GM13976 (cell line): ENCODE results near the gene CFL1.

Experiments
- DNase-seq: peaks from one replicate; pipeline ENCODE4 v3.0.0; 2012; ENCODE audit warnings: low spot score
- in situ Hi-C: fragments of 300-500 bp; cut with MboI; formaldehyde crosslinking; loops from one replicate; pipeline ENCODE4 v1.12.0; 2022; ENCODE audit warnings: low sequenced_read_pairs, mixed read lengths, inconsistent platforms; ENCODE audit not compliant: unreplicated experiment
- TF ChIP-seq, protein P1 (sequence below): IDR thresholded peaks from 2 replicates; pipeline ENCODE4 v1.5.1; 2012; ENCODE audit warnings: borderline replicate concordance, mild to moderate bottlenecking; ENCODE audit not compliant: insufficient read depth; ENCODE audit errors: extremely low read depth, missing control alignments, control extremely low read depth

The CFL1 gene

DNA sequence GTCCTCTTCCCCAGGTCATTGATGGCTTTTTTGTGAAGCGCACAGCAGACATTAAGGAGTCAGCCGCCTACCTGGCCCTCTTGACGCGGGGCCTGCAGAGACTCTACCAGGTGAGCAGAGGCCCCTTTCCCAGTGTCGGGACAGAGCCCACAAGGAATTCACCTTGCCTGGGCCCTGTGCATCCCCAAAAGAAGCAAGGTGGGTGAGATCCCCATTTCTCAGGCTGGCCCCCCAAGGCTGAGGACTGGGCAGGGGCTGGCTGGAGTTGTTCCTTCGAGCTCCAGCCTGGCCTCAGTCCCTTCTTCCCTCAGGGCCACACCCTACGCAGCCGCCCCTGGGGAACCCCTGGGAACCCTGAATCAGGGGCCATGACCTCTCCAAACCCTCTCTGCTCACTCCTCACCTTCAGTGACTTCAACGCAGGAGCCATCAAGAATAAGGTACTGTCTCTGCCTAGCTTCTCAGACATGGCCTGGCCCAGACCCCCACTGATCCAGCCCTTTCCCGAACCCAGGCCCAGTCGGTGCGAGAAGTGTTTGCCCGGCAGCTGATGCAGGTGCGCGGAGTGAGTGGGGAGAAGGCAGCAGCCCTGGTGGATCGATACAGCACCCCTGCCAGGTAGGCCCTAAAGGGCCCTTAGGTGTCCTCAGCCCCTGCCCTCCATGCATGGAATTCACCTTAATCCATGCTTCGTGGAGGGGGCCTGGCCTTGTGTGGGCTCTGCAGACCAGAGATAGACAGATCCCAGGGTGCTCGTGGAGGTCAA lies 6.9 kb upstream of the CFL1 start:
- TF ChIP-seq, protein P1, sequence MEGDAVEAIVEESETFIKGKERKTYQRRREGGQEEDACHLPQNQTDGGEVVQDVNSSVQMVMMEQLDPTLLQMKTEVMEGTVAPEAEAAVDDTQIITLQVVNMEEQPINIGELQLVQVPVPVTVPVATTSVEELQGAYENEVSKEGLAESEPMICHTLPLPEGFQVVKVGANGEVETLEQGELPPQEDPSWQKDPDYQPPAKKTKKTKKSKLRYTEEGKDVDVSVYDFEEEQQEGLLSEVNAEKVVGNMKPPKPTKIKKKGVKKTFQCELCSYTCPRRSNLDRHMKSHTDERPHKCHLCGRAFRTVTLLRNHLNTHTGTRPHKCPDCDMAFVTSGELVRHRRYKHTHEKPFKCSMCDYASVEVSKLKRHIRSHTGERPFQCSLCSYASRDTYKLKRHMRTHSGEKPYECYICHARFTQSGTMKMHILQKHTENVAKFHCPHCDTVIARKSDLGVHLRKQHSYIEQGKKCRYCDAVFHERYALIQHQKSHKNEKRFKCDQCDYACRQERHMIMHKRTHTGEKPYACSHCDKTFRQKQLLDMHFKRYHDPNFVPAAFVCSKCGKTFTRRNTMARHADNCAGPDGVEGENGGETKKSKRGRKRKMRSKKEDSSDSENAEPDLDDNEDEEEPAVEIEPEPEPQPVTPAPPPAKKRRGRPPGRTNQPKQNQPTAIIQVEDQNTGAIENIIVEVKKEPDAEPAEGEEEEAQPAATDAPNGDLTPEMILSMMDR = no peak
- no peak for DNase-seq
- in situ Hi-C loops = no loop called here

DNA sequence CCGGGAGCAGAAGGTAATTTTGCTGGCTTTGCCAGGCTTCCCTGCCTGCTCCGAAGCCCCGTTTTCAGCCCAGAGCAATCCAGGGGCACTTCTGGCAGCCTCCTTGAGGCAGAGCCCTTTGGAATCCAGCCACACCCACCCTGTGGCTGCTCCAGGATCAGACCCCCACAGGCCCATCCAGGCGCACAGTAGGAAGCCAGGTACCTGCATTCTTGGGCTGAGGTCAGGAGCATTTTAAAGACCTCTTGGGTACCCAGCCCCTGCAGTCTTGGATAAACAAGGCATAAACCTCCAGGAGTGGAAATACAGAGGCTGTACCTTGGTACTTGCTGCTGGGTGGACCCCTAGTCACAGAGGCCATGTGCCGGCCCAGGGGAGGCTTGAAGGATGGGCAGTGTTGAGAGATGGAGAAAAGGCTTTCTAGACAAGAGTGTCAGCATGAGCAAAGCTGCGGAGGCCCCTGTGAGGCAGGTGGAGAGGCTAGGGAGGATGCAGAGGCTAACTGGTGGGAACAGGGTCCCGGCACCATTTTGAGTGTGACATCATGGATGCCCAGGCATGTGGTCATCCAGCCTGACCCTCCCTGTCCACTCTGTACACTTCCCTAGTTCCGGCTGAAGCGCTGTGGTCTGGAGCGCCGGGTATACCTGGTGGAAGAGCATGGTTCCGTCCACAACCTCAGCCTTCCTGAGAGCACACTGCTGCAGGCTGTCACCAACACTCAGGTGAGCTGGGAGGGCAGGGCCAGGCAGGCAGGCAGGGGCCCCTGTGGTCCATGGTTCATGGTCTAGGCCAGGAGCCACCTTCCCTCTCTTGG lies 6.1 kb upstream of the CFL1 start:
- TF ChIP-seq, protein P1 = no peak
- in situ Hi-C loops = no loop called here
- no peak for DNase-seq

DNA sequence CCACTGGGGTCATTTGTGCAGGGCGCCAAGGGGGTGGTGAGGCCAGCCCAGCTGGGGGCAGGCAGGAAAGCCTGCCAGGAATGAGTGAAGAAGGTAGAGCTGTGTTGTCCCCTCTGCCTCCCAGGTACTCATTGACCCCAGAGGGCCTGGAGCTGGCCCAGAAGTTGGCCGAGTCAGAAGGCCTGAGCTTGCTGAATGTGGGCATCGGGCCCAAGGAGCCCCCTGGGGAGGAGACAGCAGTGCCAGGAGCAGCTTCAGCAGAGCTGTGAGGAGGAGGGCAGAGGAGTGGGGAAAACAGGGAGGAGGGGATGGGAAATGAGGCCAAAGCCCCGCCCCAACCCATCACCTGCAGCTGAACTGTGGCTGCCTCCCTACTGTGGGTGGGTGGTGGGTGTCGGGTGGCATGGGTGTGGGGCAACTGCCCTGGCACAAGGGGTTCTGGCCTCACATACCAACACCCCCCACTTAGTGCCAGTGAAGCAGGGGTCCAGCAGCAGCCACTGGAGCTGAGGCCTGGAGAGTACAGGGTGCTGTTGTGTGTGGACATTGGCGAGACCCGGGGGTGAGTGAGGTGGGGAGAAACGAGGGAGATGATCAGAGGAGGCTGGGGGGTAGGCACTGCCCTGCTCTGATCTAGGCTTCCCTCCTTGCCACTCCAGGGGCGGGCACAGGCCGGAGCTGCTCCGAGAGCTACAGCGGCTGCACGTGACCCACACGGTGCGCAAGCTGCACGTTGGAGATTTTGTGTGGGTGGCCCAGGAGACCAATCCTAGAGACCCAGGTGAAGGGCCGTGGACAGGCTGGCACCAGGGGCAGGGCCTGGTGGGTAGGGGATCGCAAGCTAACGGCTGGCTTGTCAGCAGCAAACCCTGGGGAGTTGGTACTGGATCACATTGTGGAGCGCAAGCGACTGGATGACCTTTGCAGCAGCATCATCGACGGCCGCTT lies 5.2 kb upstream of the CFL1 start:
- TF ChIP-seq, protein P1 = no peak
- DNase-seq = no peak
- in situ Hi-C loops = no loop called here

DNA sequence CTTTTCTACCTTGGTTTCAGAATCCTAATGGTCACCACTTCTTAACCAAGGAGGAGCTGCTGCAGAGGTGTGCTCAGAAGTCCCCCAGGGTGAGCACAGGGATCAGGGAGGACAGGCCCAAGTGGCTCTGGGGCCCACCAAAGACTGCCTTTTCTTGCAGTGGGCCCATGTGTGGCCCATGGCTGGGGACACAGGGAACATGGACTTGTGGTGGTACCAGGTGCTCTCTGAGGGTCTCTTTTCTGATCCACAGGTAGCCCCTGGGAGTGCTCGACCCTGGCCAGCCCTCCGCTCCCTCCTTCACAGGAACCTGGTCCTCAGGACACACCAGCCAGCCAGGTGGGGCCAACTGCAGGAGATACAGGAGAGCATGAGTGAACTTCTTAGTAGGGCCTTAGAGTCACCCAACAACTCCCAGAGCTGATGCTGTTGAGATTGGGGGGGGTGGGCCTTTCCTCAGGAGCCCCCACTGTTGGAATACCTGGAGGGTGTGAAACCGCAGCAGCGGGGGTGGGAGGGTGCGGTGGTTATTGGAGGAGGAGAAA lies 4.3 kb upstream of the CFL1 start:
- in situ Hi-C loops = no loop called here
- TF ChIP-seq, protein P1 = no peak
- no peak for DNase-seq

DNA sequence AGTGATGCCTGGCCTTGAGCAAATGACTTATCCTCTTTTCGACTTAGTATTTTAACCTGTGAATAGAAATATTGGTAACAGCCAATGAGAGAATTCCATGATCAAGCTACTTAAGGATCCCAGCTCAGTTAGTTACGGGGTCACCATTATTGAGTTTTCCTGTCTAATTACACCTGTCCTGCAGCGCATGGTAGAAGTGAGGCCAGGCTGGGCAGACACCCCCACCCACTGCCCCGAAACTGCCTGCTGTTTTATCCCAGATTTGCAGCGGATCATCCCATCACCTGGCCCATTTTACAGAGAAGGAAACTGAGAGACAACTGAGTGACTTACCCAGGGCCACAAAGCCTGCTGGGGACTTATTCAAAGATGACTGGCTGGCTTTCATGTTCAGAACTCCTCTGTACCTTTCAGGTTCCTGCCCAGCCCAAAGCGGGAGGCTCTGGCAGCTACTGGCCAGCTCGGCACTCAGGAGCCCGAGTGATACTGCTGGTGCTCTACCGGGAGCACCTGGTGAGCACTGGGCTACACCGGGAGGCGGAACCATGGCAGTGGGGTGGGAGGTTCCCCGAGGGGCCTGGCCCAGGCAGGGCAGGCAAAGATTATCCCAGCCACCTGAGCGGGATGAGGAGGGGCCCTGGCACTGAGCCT lies 3.7 kb upstream of the CFL1 start:
- in situ Hi-C loops = no loop called here
- DNase-seq = no peak
- TF ChIP-seq, protein P1 = no peak

DNA sequence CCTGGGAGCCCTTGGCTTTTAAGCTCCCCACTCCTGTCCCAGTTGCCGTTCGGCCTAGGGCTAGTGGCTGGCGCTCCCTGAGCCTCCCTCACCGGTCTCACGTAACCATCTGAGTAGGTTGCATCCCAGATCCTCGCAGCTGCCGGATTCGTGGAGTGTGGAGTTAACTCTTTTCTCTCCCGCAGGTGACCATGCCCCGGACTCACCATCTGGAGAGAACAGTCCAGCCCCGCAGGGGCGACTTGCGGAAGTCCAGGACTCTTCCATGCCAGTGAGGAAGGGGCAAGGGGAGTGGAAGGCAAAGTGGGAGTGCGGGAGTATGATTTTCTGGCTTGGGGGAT lies 3.2 kb upstream of the CFL1 start:
- in situ Hi-C loops = no loop called here
- no peak for DNase-seq
- TF ChIP-seq, protein P1 = no peak
